GM12891 (cell line): ENCODE results near the gene DMD.
"Not testable (repeated sequence)": the region's sequence is repeated elsewhere in the genome, so short reads cannot be mapped to it uniquely, and the experiment has no call there.

Experiments used
- POLR2A ChIP-seq: IDR thresholded peaks from 2 replicates; pipeline ENCODE4 v1.6.1; 2011; ENCODE audit warnings: low read depth, low read length, control low read depth
- POLR2AphosphoS5 ChIP-seq: IDR thresholded peaks from 2 replicates; pipeline ENCODE4 v1.6.1; 2011; ENCODE audit warnings: low read depth, low read length, control low read depth
- POU2F2 ChIP-seq: IDR thresholded peaks from 2 replicates; pipeline ENCODE4 v1.6.1; 2011; ENCODE audit warnings: low read depth, mild to moderate bottlenecking, control low read depth, low read length, moderate library complexity
- SPI1 ChIP-seq: IDR thresholded peaks from 2 replicates; pipeline ENCODE4 v1.6.1; 2011; ENCODE audit warnings: low read depth, low read length, control low read depth

DNA sequence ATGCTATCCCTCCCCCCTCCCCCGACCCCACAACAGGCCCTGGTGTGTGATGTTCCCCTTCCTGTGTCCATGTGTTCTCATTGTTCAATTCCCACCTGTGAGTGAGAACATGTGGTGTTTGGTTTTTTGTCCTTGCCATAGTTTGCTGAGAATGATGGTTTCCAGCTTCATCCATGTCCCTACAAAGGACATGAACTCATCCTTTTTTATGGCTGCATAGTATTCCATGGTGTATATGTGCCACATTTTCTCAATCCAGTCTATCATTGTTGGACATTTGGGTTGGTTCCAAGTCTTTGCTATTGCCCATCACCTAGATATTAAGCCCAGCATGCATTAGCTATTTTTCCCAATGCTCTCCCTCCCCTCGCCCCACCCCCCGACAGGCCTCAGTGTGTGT lies 1627.5 kb downstream of the DMD start:
- not testable (repeated sequence) for TF ChIP-seq POLR2A, SPI1, POU2F2, POLR2AphosphoS5
